GM21367 (cell line): ENCODE data around the gene OR2C1.

Experiments used
- ATAC-seq: cut with Tn5 transposase; IDR thresholded peaks from one replicate; pipeline ENCODE4 v1.9.1; 2021; ENCODE audit not compliant: unreplicated experiment

Gene OR2C1

DNA sequence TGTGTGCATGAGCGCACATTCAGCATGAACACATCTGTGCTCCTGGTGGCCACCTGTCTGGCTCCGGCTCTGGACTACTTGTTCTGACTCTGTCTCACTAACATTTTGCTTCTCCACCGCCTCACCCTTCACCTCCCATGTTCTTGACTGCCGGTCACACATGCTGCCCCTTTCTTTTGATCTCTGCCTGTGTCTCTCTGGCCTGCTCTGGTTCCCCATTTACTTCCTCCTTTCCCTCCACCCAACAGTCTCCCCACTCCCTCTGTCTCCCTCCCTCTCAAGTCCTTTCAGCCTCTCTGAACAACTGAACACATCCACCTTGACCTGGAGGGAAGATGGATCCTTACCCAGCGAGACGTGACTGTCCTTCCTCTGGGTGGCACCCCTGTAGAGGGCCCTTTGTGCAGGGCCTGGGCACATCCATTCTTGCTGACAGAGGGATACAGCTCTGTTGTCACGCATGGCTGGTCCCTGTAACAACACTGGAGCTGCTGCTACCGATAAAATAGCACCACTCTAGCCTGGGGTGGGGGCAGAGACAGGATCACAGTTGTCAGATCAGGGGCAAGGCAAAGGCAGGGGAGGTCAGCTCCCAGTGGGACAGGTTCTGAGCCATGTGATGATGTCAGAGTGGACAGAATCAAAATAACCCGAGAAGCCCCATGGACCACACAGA is 34.1 kb downstream of the OR2C1 start:
- ATAC-seq: no peak

DNA sequence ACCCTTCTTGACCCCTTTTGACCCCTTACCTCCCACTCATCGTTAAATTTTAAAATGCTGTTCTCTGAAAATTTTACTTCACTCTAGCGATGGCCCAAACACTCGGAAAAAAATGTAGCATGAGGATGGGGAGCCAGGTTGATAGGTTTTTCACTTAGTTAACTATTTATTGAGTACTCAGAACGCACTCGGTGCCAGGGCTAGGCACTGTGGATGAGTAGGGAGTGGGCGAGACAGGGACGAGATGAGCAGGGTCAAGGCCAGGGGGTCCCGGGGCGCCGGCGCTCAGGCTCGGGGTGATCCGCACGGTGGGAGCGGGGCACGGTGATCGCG is 44.7 kb downstream of the OR2C1 start:
- ATAC-seq: no peak

DNA sequence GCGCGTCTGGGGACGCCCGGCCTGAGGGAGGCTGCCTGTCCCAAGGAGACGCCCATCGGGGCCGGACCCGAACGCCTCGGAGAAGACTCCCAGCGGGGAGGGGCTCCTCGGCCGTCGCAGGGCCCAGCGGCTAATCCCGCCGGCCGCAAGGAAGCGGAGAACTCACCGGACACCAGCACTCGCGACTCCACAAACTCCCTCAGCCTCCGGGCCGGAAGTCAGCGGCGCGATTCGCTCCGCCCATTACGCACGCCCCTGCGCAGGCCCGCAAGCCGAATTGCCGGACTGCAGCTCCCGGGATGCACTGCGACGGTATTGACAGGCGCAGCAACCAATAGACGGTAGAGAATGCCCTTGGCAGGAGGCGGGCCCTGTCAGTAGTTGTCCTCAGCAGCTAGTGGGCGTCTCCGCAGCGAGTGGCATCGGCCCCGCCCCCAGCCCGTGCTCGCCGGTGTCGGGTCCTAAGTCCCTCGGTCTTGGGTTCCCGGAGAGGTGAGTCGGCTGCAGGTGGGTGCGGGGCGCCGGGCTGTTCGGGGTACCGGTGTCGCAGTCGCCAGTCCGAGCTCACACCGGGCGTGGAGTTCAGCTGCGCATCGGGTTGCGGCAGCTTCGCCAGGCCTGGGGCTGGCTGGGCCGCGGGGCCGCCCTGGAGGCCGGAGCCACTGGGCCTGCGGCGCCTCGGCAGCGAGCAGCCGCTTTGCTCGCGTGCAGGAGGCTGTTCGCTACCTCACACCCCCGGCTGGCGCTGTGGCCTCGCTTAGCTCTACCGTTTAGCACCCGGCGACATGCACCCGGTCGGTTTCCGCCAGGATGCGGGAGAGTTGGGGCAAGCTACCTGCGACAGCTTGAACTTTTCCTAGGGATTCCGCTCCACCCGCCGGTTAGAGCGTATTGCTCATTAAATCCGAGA is 45.3 kb downstream of the OR2C1 start, which contains the start of the genes ZNF174 and ZSCAN32:
Gene ZNF174 (plus strand): TSS at position 437 of the 910 bp plus-strand sequence. CDS start 790 bp downstream, outside the sequence.
Gene ZSCAN32 (minus strand): TSS at position 226 of the 910 bp plus-strand sequence. CDS start 3,447 bp downstream, outside the sequence.
- peak; percentile 91 for ATAC-seq

DNA sequence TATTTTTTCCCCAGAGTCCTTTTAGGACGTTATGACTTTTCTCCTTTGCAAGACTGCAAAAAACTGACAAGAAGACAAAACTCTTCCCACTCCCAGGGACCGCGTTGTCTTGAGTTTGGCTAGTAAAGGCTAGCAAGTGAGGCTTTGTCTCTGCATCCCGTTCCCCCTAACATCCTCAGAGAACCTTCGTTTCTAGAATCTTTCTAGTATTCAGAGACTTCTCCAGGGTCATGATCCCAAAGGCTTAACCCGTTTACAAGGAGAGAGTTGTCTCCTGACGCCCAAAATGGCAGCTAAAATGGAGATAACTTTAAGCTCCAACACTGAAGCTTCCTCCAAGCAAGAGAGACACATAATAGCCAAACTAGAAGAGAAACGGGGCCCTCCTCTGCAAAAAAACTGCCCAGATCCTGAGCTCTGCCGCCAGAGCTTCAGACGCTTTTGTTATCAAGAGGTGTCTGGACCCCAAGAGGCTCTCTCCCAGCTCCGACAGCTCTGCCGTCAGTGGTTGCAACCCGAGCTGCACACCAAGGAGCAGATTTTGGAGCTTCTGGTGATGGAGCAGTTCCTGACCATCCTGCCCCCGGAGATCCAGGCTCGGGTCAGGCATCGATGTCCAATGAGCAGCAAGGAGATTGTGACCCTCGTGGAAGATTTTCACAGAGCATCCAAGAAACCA is 46.2 kb downstream of the OR2C1 start:
- ATAC-seq: no peak
